SKM-1 treated with dmso at 0.1 percent for 144 hours (cell line): ENCODE data around the gene RUNX1.

ENCODE experiments used
- DNase-seq: peaks from one replicate; lab custom pipeline; 2025; ENCODE audit not compliant: unreplicated experiment; lab: John Stamatoyannopoulos, UW

Gene RUNX1

GRCh38 chr21:34797921-34798535 lies 251.1 kb downstream of the RUNX1 start:
- no peak for DNase-seq

- no peak for DNase-seq
These were observed 251.9 kb downstream of the RUNX1 start for GRCh38 chr21:34797201-34797525.

GRCh38 chr21:34796518-34797200 lies 252.4 kb downstream of the RUNX1 start:
- no peak for DNase-seq

GRCh38 chr21:34795548-34796180 lies 253.4 kb downstream of the RUNX1 start:
- DNase-seq, result no peak

- DNase-seq, result no peak
These were observed 253.9 kb downstream of the RUNX1 start for GRCh38 chr21:34795175-34795547.

GRCh38 chr21:34794686-34795085 lies 254.4 kb downstream of the RUNX1 start:
- DNase-seq, result no peak

- DNase-seq, result no peak
These were observed 255.6 kb downstream of the RUNX1 start for GRCh38 chr21:34793471-34793870.

GRCh38 chr21:34792504-34793089 lies 256.5 kb downstream of the RUNX1 start:
- DNase-seq, result peak; percentile 99

GRCh38 chr21:34791776-34792503 lies 257.2 kb downstream of the RUNX1 start:
- no peak for DNase-seq

GRCh38 chr21:34790834-34791233 lies 258.3 kb downstream of the RUNX1 start:
- DNase-seq, result no peak

- no peak for DNase-seq
These were observed 258.8 kb downstream of the RUNX1 start for GRCh38 chr21:34790341-34790740.

- no peak for DNase-seq
These were observed 260.2 kb downstream of the RUNX1 start for GRCh38 chr21:34788879-34789278.

GRCh38 chr21:34783815-34784214 lies 265.3 kb downstream of the RUNX1 start:
- DNase-seq, result no peak

GRCh38 chr21:34782506-34783360 lies 266.4 kb downstream of the RUNX1 start:
- no peak for DNase-seq

GRCh38 chr21:34781526-34781925 lies 267.6 kb downstream of the RUNX1 start:
- no peak for DNase-seq

GRCh38 chr21:34779860-34780259 lies 269.2 kb downstream of the RUNX1 start:
- peak; percentile 8 for DNase-seq

- DNase-seq, result no peak
These were observed 273.3 kb downstream of the RUNX1 start for GRCh38 chr21:34775793-34776192.

GRCh38 chr21:34774750-34775149 lies 274.4 kb downstream of the RUNX1 start:
- DNase-seq, result no peak

- DNase-seq, result no peak
These were observed 277.5 kb downstream of the RUNX1 start for GRCh38 chr21:34771512-34772028.

- no peak for DNase-seq
These were observed 278.5 kb downstream of the RUNX1 start for GRCh38 chr21:34770576-34770975.
